HCT116 (cell line): ENCODE measurements around the gene TMEM62. TPM values are rescaled to one million over a fixed set of nuclear protein-coding genes. Genes with fewer than 3 reads are reported as not detected.
A peak's percentile ranks its signal among the peaks of the same experiment; 100 is the strongest.

Experiments used
- ATAC-seq: fragments of 200-7000 bp; cut with Tn5 transposase; 2 replicates; pipeline ENCODE4 v1.9.1; 2020; ENCODE audit warnings: mild to moderate bottlenecking, moderate library complexity
- BruUV-seq: library from RNA; stranded (reverse); fragments of 400-500 nt; replicated peaks from 2 replicates; lab custom pipeline; 2021; lab: Mats Ljungman, UMichigan
- CTCF ChIA-PET: fragments of 300-600 bp; sonication (Branson Sonifier 250); formaldehyde crosslinking; loops from one replicate; lab custom pipeline; 2021; ENCODE audit warnings: antibody characterized with exemption; lab: Charles Lee
- POLR2A ChIA-PET: fragments of 300-600, 350-600 bp; sonication (Branson Sonifier 250); formaldehyde crosslinking; loops from one replicate; lab custom pipeline; 2021; ENCODE audit warnings: antibody characterized with exemption; lab: Charles Lee
- RAD21 ChIA-PET, 2 experiments: fragments of 300-600 bp; sonication (Branson Sonifier 250); formaldehyde crosslinking; loops; one replicate each; lab custom pipeline; 2023; ENCODE audit warnings: low total read pairs in 2 of 2; ENCODE audit not compliant: uncharacterized antibody in 2 of 2, unreplicated experiment in 2 of 2, low non-redundant PET in 1 of 2; lab: Charles Lee
- DNase-seq: peaks from one replicate; pipeline ENCODE4 v3.0.0-alpha.2; 2010; ENCODE audit warnings: low read depth, low spot score
- H2AFZ ChIP-seq: fragments of 200-600 bp; shearing (Covaris generic), sonication (generic); 2 replicates; pipeline ENCODE4 v1.6.1; 2017; ENCODE audit warnings: low read depth, mixed run types, mixed read lengths, antibody characterized with exemption, low read length; ENCODE audit not compliant: poor library complexity, severe bottlenecking
- H3K27ac ChIP-seq: 2 replicates; pipeline ENCODE4 v1.5.1; 2012; ENCODE audit warnings: low read depth, low read length
- H3K27me3 ChIP-seq: fragments of 200-600 bp; sonication (generic); 2 replicates; pipeline ENCODE4 v1.6.1; 2016; ENCODE audit warnings: mixed run types, low read length, mixed read lengths; ENCODE audit not compliant: insufficient read depth
- H3K36me3 ChIP-seq, 2 experiments: fragments of 200-500 bp in 1 of 2; fragments of 200-600 bp in 1 of 2; sonication (Bioruptor generic) in 1 of 2; sonication (generic) in 1 of 2; 2 replicates each; pipeline versions ENCODE4 v1.5.1 to v1.6.1; 2014 to 2016; ENCODE audit warnings: low read length in 2 of 2, inconsistent platforms in 1 of 2, mixed read lengths in 1 of 2, mixed run types in 1 of 2; ENCODE audit not compliant: insufficient read depth in 2 of 2, control insufficient read depth in 1 of 2
- H3K4me1 ChIP-seq, 2 experiments: fragments of 200-600 bp in 1 of 2; sonication (generic) in 1 of 2; 2 replicates each; pipeline versions ENCODE4 v1.5.1 to v1.6.1; 2012 to 2017; ENCODE audit warnings: low read length in 2 of 2, inconsistent platforms in 1 of 2, mild to moderate bottlenecking in 1 of 2, mixed read lengths in 1 of 2, mixed run types in 1 of 2, moderate library complexity in 1 of 2; ENCODE audit not compliant: insufficient read depth in 2 of 2, control insufficient read depth in 1 of 2
- H3K4me2 ChIP-seq: fragments of 200-600 bp; sonication (generic); 2 replicates; pipeline ENCODE4 v1.6.1; 2017; ENCODE audit warnings: mixed run types, low read length, mixed read lengths
- H3K4me3 ChIP-seq, 2 experiments: fragments of 200-600 bp in 1 of 2; sonication (generic) in 1 of 2; replicated peaks in 1 of 2; 2 replicates each; pipeline ENCODE4 v1.5.1; 2011 to 2016; ENCODE audit warnings: low read length in 2 of 2, control low read depth in 1 of 2, low read depth in 1 of 2, mild to moderate bottlenecking in 1 of 2, mixed read lengths in 1 of 2, mixed run types in 1 of 2
- H3K79me2 ChIP-seq: fragments of 200-600 bp; sonication (generic); 2 replicates; pipeline ENCODE4 v1.6.1; 2017; ENCODE audit warnings: mild to moderate bottlenecking, mixed run types, low read length, moderate library complexity, mixed read lengths; ENCODE audit not compliant: insufficient read depth
- H3K9ac ChIP-seq: fragments of 200-600 bp; sonication (generic); 2 replicates; pipeline ENCODE4 v1.6.1; 2016; ENCODE audit warnings: low read length, mixed read lengths
- H3K9me2 ChIP-seq: fragments of 200-600 bp; sonication (generic), shearing (Covaris generic); 2 replicates; pipeline ENCODE4 v1.6.1; 2017; ENCODE audit warnings: mixed run types, mild to moderate bottlenecking, moderate library complexity; ENCODE audit not compliant: insufficient read depth
- H3K9me3 ChIP-seq, 2 experiments: fragments of 200-500 bp in 1 of 2; fragments of 200-600 bp in 1 of 2; sonication (Bioruptor generic) in 1 of 2; sonication (generic) in 1 of 2; 2 replicates each; pipeline ENCODE4 v1.6.1; 2014 to 2017; ENCODE audit warnings: low read length in 2 of 2, mixed read lengths in 2 of 2, inconsistent platforms in 1 of 2, low read depth in 1 of 2, mild to moderate bottlenecking in 1 of 2, mixed run types in 1 of 2, moderate library complexity in 1 of 2; ENCODE audit not compliant: control insufficient read depth in 1 of 2, insufficient read depth in 1 of 2
- H4K20me1 ChIP-seq: fragments of 200-600 bp; sonication (generic), shearing (Covaris generic); 2 replicates; pipeline ENCODE4 v1.6.1; 2017; ENCODE audit warnings: mixed run types, mild to moderate bottlenecking, moderate library complexity; ENCODE audit not compliant: insufficient read depth
- CBX3 ChIP-seq: IDR thresholded peaks from 2 replicates; pipeline ENCODE4 v1.6.1; 2012; ENCODE audit warnings: low read depth
- EGR1 ChIP-seq: IDR thresholded peaks from 2 replicates; pipeline ENCODE4 v1.6.1; 2012; ENCODE audit warnings: low read depth
- ELF1 ChIP-seq: IDR thresholded peaks from 2 replicates; pipeline ENCODE4 v1.6.1; 2012; ENCODE audit warnings: low read depth, borderline replicate concordance
- POLR2A ChIP-seq: IDR thresholded peaks from 2 replicates; pipeline ENCODE4 v1.7.0; 2011; ENCODE audit warnings: borderline replicate concordance; ENCODE audit not compliant: insufficient read depth, insufficient read length; ENCODE audit errors: extremely low read depth
- POLR2AphosphoS5 ChIP-seq: IDR thresholded peaks from 2 replicates; pipeline ENCODE4 v1.6.1; 2011; ENCODE audit warnings: mild to moderate bottlenecking, low read depth, low read length, moderate library complexity
- RAD21 ChIP-seq: IDR thresholded peaks from 2 replicates; pipeline ENCODE4 v1.6.1; 2012; ENCODE audit warnings: low read depth, mild to moderate bottlenecking
- SIN3A ChIP-seq: IDR thresholded peaks from 2 replicates; pipeline ENCODE4 v1.6.1; 2012; ENCODE audit warnings: low read depth
- SP1 ChIP-seq: IDR thresholded peaks from 2 replicates; pipeline ENCODE4 v1.6.1; 2012; ENCODE audit warnings: low read depth
- TCF7L2 ChIP-seq: IDR thresholded peaks from 2 replicates; pipeline ENCODE4 v1.7.0; 2011; ENCODE audit warnings: borderline replicate concordance, inconsistent platforms; ENCODE audit not compliant: insufficient read depth, insufficient read length; ENCODE audit errors: extremely low read depth
- YY1 ChIP-seq: IDR thresholded peaks from 2 replicates; pipeline ENCODE4 v1.6.1; 2011; ENCODE audit warnings: low read length, low read depth, moderate library complexity, mild to moderate bottlenecking; ENCODE audit not compliant: insufficient replicate concordance; ENCODE audit errors: extremely low read depth
- ZFX ChIP-seq: fragments of 450-650 bp; IDR thresholded peaks from 2 replicates; pipeline ENCODE4 v1.6.1; 2017
- intact Hi-C: fragments of 100-400 bp; cut with micrococcal nuclease; formaldehyde crosslinking; loops from 2 replicates; pipeline ENCODE4 v1.10.0; 2022
- total RNA-seq: library from RNA; stranded (reverse); gene quantifications from one replicate; pipeline ENCODE4 v1.2.1, GENCODE V29; 2021; ENCODE audit not compliant: unreplicated experiment
- TF ChIP-seq, protein P1 (sequence below): IDR thresholded peaks from 2 replicates; pipeline ENCODE4 v1.6.1; 2012
- TF ChIP-seq, protein P2 (sequence below), 3 experiments: fragments of 200-600 bp in 1 of 3; sonication (generic) in 1 of 3; IDR thresholded peaks in 2 of 3; conservative IDR thresholded peaks in 1 of 3; 2 replicates each; pipeline ENCODE4 v1.5.1; 2012 to 2017; ENCODE audit warnings: low read depth in 2 of 3, low read length in 2 of 3, antibody characterized with exemption in 1 of 3, borderline replicate concordance in 1 of 3, control low read depth in 1 of 3, mild to moderate bottlenecking in 1 of 3, mixed read lengths in 1 of 3, mixed run types in 1 of 3, moderate library complexity in 1 of 3; ENCODE audit not compliant: insufficient read depth in 1 of 3
- TF ChIP-seq, protein P3 (sequence below): IDR thresholded peaks from 2 replicates; pipeline ENCODE4 v1.6.1; 2012

The TMEM62 gene
- total RNA-seq, 1 experiment from 2014 or later, result 8.8 TPM

DNA sequence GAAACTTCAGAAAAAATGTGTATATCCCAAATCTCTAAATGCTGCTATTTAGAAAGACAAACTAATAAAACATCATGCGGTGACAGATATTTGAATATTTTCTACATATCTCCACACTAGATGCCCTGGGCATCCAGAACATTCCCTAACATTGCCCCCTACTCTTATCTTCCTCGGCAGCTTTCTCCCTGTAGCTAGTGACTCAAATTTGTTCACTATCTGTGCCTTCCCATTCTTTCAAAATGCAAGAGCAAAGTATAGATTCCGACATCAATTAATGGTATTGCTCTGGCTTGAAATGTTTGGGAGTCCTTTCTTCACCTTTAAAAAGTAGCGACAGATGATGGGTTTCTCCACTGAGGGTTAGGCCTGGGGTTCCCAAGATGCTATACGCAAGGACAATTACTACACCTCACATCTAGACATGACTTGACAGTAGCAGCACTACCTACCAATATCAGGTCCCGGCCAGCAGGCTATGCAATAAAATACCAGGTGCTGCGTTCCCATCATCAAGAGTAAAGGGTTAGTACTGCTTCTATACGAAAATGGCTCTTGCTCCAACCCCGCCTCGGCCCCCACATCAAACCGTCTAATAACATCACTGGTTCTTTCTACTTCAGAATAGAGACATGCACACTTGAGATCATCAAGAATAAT, 28.2 kb upstream of the TMEM62 start:
- Histone ChIP-seq H4K20me1 (no peaks in the 10 kb centered on the region), H3K9me3 (no peaks in the 10 kb centered on the region), H3K27me3 (no peaks in the 10 kb centered on the region), H2AFZ (peak overlapping the region; percentile 7), H3K36me3 (no peaks in the 10 kb centered on the region; a peak in 1 of 4 replicates), H3K9me2 (no peaks in the 10 kb centered on the region), H3K27ac (peak overlapping the region; percentile 63), H3K4me3 (peak overlapping the region; percentile 77 to 79), H3K79me2 (peaks cover 48% of the 10 kb centered on the region), H3K4me2 (peak overlapping the region; percentile 86), H3K9ac (peak overlapping the region; percentile 74), H3K4me1 (peaks cover 11 to 12% of the 10 kb centered on the region in 2 experiments)
- intact Hi-C loops, result no loop called here
- ChIA-PET RAD21 (no interaction called here), CTCF (no interaction called here), POLR2A (no interaction called here)
- TSS peak; percentile 78 for BruUV-seq
- TF ChIP-seq, protein P1, sequence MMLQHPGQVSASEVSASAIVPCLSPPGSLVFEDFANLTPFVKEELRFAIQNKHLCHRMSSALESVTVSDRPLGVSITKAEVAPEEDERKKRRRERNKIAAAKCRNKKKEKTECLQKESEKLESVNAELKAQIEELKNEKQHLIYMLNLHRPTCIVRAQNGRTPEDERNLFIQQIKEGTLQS, result no peak
- ATAC-seq (peak; percentile 47), DNase-seq (no peak)

DNA sequence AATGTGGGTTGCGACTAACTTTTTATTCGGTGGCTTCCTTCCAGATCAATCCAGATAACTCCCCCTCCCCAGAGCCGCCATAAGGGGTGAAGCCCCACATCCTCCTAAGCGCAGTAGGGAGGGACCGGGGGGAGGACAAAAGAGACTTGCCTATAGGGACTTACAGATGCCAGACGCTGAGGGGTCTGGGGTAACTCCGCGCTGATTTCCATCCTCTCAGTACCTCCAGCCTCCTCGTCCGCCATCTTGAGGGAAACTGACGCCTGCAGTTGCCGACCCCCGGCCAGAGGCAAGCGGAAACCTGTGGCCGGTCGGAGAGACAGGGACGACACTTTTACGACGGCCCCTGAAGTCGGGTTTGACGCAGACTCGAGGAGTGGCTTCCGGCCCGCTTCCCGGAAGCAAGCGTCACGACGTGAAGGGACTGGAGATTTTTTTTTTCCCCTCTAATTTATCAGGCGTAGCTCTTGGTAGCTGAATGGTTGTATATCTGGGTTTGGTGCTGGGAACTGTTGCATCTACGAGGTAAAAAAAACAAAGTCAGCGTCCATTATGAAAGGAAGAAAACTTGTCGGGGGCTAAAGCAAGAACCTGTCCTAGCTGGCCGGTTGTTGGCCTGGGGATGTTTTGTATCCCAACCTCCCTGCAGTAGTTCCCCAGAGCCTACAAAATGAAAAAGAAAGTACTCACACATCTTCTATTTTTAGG, 27.5 kb upstream of the TMEM62 start, which contains the start of gene UBR1:
Gene UBR1 (minus strand): TSS at position 261 of the 708 bp plus-strand sequence. CDS start 16 bp downstream, at position 245.
- Histone ChIP-seq H3K4me1 (peaks cover 11 to 12% of the 10 kb centered on the region in 2 experiments), H3K4me3 (peak within 1 kb of the TSS; percentile 77 to 79), H3K79me2 (peaks cover 44% of the 10 kb centered on the region), H3K4me2 (peak within 1 kb of the TSS; percentile 86), H3K9me2 (no peaks in the 10 kb centered on the region), H4K20me1 (no peaks in the 10 kb centered on the region), H3K36me3 (no peaks in the 10 kb centered on the region), H3K9me3 (no peaks in the 10 kb centered on the region), H2AFZ (peak within 1 kb of the TSS; percentile 37), H3K27me3 (no peaks in the 10 kb centered on the region), H3K27ac (peak within 1 kb of the TSS; percentile 63), H3K9ac (peak within 1 kb of the TSS; percentile 74)
- ChIA-PET RAD21 (no interaction called here), CTCF (interaction anchor here (0.6 kb wide), 1 partner anchor 79 kb away, joined by 3 read pairs; the partner anchor contains the start of gene CCNDBP1), POLR2A (interaction anchor here (0.6 to 1.3 kb wide), 3 partner anchors 11 to 697 kb away, joined by 3 to 5 read pairs (median 3); no protein-coding TSS in a partner anchor)
- peak; percentile 93 for ATAC-seq
- peak; percentile 88 for TF ChIP-seq YY1
- no peak for TF ChIP-seq TCF7L2
- TF ChIP-seq ZFX, result 0 out of 2 replicates have a peak, but pooled peaks have one; percentile 18
- TF ChIP-seq SP1, result peak; percentile 46
- TF ChIP-seq, protein P2, sequence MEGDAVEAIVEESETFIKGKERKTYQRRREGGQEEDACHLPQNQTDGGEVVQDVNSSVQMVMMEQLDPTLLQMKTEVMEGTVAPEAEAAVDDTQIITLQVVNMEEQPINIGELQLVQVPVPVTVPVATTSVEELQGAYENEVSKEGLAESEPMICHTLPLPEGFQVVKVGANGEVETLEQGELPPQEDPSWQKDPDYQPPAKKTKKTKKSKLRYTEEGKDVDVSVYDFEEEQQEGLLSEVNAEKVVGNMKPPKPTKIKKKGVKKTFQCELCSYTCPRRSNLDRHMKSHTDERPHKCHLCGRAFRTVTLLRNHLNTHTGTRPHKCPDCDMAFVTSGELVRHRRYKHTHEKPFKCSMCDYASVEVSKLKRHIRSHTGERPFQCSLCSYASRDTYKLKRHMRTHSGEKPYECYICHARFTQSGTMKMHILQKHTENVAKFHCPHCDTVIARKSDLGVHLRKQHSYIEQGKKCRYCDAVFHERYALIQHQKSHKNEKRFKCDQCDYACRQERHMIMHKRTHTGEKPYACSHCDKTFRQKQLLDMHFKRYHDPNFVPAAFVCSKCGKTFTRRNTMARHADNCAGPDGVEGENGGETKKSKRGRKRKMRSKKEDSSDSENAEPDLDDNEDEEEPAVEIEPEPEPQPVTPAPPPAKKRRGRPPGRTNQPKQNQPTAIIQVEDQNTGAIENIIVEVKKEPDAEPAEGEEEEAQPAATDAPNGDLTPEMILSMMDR (IDR thresholded peaks at IDR 0.05 in 2 of 3, conservative IDR thresholded peaks at IDR 0.05 in 1 of 3; ENCODE audit: borderline replicate concordance in 1 of 3, insufficient read depth in 1 of 3, low read depth in 2 of 3, low read length in 2 of 3), result no peak
- peak; percentile 52; the same call in 1 of the 2 replicates for TF ChIP-seq SIN3A
- TF ChIP-seq EGR1, result peak; percentile 12; the same call in 1 of the 2 replicates
- TF ChIP-seq, protein P3, sequence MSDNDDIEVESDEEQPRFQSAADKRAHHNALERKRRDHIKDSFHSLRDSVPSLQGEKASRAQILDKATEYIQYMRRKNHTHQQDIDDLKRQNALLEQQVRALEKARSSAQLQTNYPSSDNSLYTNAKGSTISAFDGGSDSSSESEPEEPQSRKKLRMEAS, result peak; percentile 37; the same call in 1 of the 2 replicates
- peak; percentile 80 for TF ChIP-seq POLR2AphosphoS5
- TF ChIP-seq ELF1, result peak; percentile 81
- peak; percentile 51 for TF ChIP-seq POLR2A
- peak; percentile 55; the same call in 1 of the 2 replicates for TF ChIP-seq CBX3
- TF ChIP-seq RAD21, result no peak
- intact Hi-C loops, result no loop called here
- peak; percentile 87 for DNase-seq
- no TSS peak for BruUV-seq
